Stimulated activated CD4-positive, alpha-beta T cell treated with anti-CD3 and anti-CD28 coated beads, Interleukin-12 subunit alpha, Interleukin-12 subunit beta, amount 100 ng/mL, for 24 hours (primary cell): ENCODE results near the gene PARD3.
"Not testable (repeated sequence)": the region's sequence is repeated elsewhere in the genome, so short reads cannot be mapped to it uniquely, and the experiment has no call there.

ENCODE experiments used
- DNase-seq, 2 experiments: peaks; one replicate each; pipeline ENCODE4 v3.0.0-alpha.2; 2020; ENCODE audit warnings: low read depth in 2 of 2

Gene PARD3

DNA sequence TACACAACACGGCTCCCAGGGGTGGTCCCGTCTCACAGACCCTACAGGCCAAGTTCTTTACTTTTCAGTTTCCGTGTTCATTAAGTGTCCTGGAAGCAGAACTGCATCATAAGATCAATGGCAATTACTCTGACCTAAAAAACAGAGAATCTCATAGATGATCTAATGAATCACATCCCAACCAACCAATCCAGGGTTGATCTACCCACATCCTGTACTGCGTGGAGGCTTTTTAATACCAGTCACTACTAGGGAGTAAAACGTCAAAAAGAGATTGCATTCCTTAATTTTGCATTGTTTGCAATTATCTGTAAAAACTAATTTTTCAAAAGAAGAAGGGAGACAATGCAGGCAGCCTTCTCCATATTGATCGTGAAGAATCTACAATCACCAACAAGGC is 72.6 kb downstream of the PARD3 start:
- DNase-seq = no peak

DNA sequence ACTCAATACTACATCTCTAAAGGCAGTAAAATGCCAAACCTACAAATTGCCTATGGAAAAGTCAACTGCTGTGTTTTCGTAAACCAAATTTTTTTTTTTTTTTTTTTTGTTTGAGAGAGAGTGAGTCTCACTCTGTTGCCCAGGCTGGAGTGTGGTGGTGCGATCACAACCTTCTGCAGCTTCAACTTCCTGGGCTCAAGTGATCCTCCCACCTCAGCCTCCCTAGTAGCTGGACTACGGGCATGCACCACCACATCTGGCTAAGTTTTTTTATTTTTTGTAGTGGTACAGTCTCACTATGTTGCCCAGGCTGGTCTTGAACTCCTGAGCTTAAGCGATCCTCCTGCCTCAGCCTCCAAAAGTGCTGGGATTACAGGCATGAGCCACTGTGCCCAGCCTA is 74.0 kb downstream of the PARD3 start:
- not testable (repeated sequence) for DNase-seq

DNA sequence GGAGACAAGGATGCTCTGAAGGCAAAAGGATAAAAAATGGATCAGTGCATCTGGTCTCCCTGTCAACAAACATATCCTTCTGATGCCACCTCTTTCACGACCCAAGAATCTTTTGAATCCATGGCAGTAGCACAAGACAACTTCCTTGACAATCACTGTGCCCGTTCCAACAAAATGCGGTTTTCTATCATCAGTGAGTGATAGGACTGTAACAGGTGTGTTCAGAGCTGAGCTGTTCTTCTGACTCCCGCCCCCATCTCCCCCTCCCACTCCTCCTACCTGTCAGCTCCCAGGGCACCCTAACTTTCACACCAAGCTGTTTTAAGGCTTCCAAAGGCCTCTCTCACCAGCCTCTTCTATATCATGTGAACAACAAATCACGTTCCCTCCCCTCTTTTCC is 74.8 kb downstream of the PARD3 start:
- DNase-seq = no peak

DNA sequence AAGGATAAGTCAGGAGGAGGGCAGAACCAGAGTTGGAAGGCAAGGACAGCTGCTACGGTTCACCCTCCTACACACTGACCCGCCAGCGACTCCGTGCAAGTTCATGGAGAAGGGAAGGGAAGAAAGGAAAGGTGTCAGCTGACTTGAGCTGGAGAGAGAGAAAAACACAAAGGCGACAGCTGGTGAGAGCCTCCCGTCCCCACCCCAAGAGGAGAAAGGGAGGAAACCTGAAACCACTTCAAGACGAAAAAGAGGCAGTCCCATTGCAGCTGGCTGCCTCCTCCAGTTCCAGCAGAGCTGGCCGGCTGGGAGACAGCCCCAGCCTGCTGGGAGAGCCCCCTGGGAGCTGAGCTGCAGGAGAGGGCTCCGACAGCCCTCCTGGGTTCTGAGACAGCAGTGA is 75.2 kb downstream of the PARD3 start:
- no peak for DNase-seq

DNA sequence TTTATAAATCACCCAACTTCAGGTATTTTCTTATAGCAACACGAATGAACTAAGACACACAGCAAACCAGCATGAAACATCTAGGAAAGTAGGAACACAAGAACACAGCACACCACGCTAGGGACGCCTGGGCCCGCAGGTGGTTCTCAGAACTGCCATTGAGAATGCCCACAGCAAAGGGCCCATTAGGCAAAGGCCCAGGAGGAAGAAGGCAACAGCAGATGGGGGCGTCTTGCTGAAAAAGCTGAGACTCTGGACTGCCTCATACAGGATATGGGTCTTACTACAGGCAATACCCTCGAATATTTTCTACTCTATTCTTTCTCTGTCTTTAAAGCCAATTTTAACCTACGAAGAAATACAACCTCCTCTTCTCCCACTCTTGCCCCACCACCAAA is 77.3 kb downstream of the PARD3 start:
- no peak for DNase-seq

DNA sequence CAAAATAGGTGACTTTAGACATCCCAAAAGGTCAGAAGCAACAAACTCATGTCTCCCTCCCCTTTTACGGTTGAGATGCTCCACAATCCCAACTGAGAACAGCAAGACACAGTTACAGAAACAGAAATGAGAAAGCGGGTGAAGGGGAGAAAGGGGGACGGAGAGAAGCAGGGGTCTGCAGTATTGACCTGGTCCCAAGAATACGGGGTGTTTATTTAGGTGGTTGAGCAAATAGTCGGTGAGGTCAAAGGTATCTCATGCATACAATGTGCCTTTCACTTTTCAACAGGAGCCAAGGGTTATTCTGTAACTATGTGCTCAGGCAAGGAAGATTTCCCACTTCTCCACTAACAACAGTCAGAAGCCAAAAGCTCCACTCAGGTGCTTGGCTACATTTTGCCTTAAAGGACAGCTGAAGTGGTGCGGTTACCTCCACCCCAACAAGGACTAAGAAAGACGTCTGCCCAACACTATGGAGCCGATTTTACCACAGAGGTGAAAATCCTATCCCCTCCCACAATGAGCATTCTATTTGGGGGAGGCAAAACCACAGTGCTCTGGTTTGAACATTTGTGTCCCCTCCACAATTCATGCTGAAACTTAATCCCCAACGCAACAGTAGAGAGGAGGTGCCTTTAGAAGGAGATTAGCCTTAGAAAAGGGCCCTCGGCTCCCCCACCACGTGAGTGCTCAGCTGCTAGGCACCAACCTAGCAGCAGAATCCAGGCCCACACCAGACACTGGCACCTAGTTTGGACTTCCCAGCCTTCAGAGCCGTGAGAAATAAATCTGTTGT is 77.9 kb downstream of the PARD3 start:
- no peak for DNase-seq

DNA sequence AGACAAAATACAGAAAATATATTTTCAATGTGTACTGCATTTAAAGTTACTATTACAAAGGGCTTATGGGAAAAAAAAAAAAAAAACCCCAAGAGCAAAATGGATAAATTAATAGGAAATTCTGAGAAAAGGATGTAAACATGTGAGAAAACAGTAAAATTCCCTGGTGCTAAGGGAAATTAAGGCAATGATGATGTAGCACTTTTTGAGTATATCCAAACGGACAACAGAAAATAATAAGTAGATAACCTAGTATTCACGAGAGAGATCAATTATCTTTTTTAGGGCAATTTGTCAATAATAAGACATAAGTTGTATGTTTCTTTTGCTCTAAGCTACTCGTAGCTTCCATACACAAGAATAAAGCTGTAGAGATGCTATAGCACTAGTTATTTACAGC is 80.2 kb downstream of the PARD3 start:
- DNase-seq = no peak

DNA sequence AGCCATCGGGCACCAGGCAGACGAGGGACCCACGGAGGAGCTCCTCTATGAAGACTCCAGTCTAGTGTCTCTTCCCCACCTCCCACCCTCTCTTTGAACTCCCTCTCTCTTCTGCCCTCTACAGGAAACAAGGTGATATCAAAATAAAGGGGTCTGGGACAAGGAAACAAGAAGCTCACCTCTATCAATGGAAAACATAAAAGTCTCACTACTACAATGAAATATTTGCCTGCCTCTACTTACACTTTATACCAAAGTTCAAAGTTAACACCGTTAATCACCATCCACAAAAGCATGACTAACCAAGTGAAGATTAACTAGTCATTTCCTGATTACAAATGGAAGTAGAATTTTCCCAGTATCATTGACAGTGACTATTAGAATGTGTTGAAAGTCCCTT is 82.2 kb downstream of the PARD3 start:
- DNase-seq = no peak

DNA sequence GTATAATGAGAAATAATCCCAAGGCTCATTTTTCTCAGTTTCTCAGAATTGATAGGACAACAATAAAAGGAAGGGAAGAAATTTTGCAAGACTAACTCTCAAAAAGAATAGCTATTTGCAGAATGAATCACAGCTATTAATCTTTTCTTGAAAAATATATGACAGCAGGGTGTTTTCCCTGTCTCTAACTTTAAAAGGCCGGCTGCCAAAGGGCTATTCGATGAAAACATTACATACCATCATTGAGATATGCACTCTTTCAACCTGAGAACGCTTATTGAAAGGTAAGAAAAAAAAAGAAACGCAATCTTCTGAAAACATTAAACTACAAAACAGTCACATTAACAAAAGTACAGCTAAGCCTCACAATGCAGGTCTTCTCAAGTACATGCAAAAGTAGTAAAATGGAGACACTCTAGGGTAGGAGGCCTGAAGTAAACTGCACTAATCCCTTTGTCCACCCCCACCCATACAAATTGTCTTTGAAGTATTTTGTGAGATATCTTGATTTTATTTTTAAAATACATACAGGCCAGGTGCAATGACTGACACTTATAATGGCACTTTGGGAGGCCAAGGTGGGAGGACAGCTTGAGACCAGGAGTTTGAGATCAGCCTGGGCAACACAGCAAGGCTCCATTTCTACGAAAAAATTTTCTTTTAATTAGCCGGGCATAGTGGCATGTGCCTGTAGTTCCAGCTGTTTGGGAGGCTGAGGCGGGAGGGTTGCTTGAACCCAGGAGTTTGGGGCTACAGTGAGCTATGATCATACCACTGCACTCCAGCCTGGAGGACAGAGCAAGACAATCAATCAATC is 83.0 kb downstream of the PARD3 start:
- no peak for DNase-seq

DNA sequence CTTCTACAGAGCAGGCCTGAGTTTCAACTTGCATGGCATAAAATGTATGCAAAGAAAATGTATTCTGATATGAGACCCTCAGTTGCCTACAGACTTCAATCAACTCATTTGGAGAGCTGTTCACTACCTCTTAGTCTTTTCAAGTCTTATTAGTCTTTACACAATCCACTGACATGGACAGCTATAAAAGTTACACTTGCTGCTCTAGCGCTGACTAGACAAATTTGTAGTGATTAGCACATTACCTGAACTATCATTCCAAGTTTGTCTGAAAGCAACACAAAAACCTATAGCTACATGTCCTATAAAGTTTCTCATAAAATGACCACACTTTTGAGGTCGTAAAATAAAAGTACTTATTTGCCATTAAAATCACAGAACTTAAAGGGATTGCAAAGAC is 83.9 kb downstream of the PARD3 start:
- no peak for DNase-seq

DNA sequence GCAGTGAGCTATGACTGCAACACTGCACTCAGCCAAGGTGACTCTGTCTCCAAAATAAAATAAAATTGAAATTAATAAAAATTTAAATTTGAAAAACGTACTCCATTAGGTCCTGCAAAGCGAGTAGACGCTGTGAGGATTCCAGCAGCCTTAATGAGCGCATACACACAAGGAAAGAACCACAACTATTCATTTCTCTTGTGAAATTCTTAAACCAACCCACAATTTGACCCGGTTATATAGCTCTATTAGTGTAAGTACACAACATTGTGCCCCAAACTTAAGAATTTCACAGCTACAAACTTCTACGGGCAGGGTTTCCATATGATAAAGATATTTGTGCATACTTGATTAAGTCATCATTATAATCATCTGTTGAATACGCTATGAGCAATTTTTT is 84.4 kb downstream of the PARD3 start:
- DNase-seq = no peak

DNA sequence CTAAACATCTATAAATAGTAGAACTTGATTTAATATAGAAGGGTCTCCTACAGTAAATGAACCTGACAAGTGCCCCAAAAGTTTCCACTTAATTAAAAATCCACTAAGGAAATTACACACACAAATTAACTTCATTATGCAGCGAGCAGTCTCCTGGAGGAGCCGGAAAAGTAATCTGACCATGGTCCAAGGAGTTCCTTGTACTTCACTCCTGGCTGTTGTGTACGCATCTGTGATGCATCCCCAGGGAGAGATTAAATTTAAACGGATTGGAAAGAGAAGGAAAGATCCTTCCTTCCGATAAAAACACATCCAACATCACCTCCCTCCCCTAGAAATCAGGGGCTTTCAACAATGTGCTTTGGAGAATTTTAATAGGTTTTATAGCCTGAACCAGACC is 85.5 kb downstream of the PARD3 start:
- no peak for DNase-seq

DNA sequence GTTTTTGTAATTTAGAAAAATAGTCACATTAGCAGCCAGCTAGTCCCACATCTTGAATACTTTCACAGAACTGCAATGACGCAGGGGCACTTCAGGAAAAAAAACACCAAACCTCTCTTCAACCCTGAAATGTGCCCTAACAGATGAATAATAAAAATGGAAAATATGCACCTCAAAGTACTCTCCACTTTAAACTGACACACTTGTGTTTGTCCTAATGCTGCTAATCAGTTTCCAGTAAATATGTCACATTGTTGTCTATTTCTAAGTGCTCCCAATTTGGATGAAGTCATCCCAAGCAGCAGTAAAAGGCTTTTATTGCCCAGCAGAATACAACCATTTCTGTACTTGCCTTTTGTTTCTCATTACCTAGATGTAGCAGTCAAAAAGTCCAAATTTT is 86.7 kb downstream of the PARD3 start:
- no peak for DNase-seq

DNA sequence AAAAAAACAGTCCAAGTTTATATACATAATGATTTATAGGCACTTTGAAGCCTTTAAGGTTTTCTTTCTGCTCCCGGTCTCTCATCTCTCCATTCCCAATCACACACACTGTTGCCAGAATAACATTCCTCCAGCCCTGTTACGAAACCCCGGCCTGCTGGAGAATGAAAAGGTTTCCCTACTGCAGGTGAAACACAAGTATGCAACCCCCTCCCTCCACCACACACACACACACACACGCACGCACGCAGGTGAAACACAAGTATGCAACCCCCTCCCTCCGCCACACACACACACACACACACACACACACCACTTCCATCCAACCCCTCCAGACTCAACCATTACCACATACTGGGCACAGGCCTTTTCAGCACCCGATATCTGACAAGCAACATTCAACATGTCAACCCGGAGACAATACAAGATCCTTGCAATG is 87.5 kb downstream of the PARD3 start:
- no peak for DNase-seq

DNA sequence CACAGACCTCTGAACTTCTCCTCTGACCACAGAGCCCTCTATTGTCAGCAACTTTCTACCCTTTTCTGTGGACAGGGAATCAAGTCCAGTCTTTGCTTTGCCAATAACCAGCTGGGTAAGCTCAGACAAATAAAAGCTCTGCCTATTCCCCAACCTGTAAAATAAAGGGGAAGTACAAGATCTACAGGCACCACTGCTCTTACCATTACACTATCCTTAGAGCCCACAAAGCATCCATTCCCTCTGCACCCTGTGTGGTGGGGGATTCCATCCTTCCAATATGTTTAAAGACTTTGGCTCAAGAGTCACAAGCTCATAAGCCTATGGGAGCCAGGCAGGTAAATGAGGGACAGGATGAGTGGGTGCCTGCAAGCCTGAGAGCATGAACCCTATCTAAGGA is 88.2 kb downstream of the PARD3 start:
- DNase-seq = no peak

DNA sequence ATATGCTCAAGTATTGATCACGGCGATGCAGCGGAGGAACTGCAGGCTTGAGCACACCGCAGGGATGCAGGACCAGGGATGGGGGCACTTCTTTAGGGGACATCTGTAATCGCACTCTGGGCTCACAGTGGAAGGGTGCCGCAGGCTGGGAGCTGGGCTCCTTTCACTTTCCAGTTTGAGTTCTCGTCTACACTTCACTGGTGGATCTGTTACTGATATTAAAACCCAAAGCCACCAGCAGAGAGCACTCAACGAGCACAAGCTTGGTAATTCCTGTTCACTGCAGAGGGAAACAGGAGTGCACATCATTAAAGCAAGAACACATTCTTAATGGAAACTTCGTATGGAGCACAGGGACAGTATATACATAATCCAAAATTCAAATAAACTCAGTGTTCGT is 91.3 kb downstream of the PARD3 start:
- no peak for DNase-seq

DNA sequence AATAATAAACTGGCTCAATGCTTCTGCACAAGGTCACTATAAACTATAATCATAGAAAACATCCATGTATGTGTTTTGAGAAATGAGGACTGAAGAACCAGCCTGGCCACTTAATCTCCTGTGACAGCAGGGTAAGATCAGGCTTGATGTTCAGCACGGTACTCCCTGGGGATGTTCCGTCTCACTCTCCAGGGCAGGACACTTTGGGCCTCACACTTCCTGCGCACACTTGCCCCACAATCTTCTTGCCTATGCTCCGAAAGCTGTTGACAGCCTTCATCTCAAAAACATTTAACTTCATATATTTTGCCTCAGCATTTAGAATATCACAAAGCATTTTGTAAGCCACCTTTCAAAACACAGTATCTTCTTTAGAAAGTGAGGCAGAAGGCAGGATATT is 92.7 kb downstream of the PARD3 start:
- no peak for DNase-seq

DNA sequence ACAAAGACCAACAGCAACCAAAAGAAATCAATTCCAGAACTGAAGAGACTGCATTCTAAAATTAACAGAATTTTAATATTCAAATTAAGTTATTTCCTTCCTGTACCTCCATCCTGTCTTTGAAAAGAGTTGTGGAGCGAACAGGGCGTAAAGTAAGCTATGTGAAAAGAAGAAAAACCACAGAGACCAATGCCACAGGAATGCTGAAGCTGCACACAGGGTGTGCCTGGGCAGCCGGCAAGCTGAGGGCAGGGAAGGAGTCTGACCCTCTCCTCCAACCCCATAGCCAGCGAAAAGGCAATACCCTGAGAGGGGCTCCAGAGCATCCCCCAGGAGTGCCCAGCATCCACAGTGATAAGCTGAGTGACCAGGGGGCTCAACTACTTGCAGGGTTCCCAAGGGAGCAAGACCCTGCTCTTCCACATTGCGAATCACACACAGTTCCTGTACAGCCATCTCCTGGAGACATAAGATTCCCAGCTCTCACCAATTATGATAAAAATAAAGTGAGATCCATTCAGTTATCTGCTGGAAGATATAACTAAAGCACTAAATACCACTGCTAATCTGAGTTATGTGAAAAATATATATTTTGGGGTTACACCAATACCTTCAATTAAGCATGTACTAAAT is 93.8 kb downstream of the PARD3 start:
- DNase-seq = no peak

DNA sequence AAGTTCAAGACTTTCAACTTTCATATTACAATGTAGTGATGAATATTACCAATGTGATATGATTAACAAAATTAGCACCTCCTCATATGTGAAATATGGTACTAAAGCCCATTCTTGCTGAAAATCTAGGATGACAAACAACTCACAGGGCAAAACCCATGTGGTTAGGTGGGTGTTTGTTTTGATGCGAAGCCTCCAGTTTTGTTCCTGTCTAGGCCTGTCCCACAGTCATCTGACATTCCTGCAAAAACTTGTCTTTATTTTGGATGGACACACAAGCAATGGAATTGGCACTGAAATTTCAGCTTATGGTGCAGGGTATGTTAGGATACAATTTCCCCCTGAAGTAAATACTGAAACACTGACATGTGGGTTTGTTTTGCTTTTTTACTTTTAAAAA is 95.3 kb downstream of the PARD3 start:
- no peak for DNase-seq

DNA sequence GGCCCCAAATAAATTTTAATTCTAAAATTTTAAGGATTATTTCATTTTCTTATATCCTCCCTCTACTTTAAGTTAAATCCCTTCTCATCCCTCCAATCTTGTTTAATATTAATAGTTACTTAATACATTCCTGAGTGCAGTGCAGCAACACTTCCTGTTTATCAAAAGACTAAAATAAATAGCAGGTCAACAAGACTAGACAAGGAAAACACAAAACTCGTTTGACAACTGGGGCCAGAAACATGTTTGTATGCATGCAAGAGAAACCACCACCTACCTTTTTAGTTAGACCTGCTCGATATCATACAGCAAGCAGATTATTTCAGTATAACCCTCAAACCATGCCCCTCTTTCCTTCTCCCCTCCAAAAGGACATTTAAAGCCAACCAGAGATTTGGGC is 95.8 kb downstream of the PARD3 start:
- no peak for DNase-seq

DNA sequence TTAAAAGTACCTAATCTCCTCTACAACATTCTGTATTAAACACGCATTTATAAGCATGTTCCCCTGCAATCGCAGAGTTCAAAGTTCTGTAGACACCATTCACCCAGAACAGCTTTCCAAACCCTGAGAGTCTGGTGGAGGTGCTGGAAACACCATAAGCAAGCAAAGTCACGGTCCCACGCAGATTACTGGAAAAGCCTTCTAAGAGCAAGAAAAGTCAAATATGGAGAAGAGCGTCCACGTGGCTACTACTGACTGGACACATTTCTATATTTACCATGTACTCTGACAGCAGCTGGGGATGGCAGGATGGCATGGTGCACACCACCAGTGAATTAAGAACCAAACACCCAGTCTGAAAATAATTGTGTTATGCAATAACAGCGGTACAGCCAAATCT is 97.7 kb downstream of the PARD3 start:
- DNase-seq = no peak

DNA sequence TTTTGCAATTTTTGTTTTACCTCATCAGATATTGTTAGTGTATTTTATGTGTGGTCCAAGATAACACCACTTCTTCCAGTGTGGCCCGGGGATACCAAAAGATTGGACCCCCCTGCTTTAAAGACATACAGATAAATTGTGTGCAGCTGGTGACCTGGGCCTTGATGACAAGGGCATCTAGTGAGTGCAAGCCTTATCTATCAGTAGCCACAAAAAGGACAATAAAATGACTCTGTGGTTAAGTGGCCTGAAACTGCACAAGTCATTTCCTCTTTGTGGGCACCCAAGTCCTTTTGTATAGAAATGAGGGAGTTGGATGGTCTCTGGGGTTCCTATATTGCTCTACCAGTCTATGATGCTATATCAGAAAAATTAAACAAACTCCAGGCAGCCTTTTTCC is 98.1 kb downstream of the PARD3 start:
- DNase-seq = no peak

DNA sequence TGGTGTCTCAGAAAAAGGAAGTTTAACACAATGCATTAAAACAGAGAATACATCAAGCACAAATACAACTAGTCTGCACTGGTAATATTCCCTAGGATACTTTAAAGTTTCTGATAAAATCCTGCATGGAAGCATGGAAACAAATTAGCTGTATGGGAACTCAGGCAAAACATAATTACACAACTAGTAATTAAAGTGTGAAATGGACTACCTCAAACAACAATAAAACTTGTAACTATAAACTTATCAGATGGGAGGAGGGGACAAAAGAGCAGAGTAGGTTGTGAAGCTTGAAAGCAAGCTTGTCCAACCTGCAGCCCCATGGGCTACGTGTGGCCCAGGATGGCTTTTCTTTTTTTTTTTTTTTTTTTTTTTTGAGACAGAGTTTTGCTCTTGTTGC is 98.9 kb downstream of the PARD3 start:
- DNase-seq = no peak
